PC-3 (cell line): ENCODE data around the gene OSBPL2. TPM values are rescaled to one million over a fixed set of nuclear protein-coding genes. Genes with fewer than 3 reads are reported as not detected.
A peak's percentile ranks its signal among the peaks of the same experiment; 100 is the strongest.

Experiments
- ATAC-seq: fragments of 200-7000 bp; cut with Tn5 transposase; 2 replicates; pipeline ENCODE4 v1.9.1; 2020; ENCODE audit warnings: mild to moderate bottlenecking, moderate library complexity
- BruUV-seq: library from RNA; stranded (reverse); fragments of 400-500 nt; replicated peaks from 2 replicates; lab custom pipeline; 2021; lab: Mats Ljungman, UMichigan
- CTCF ChIA-PET: fragments of 300-600 bp; sonication (Branson Sonifier 250); formaldehyde crosslinking; loops from one replicate; lab custom pipeline; 2022; ENCODE audit warnings: antibody characterized with exemption; lab: Charles Lee
- POLR2A ChIA-PET: fragments of 300-600 bp; sonication (Branson Sonifier 250); formaldehyde crosslinking; loops from one replicate; lab custom pipeline; 2022; ENCODE audit warnings: antibody characterized with exemption; ENCODE audit not compliant: unreplicated experiment; lab: Charles Lee
- DNase-seq: peaks from one replicate; pipeline ENCODE4 v3.0.0-alpha.2; 2015
- H2AFZ ChIP-seq: fragments of 300-600 bp; sonication (generic); 2 replicates; pipeline ENCODE4 v1.6.0; 2016; ENCODE audit warnings: antibody characterized with exemption, low read length
- H3F3A ChIP-seq: fragments of 300-600 bp; sonication (generic); one replicate; pipeline ENCODE4 v1.6.0; 2017; ENCODE audit warnings: antibody characterized with exemption, low read length, control low read depth, mild to moderate bottlenecking; ENCODE audit not compliant: unreplicated experiment
- H3K27ac ChIP-seq: fragments of 300-600 bp; sonication (generic); 2 replicates; pipeline ENCODE4 v1.5.1; 2016; ENCODE audit warnings: mild to moderate bottlenecking, low read length
- H3K27me3 ChIP-seq: fragments of 300-600 bp; sonication (generic); 2 replicates; pipeline ENCODE4 v1.6.1; 2016; ENCODE audit warnings: low read length, mixed read lengths
- H3K36me3 ChIP-seq: fragments of 300-600 bp; sonication (generic); 2 replicates; pipeline ENCODE4 v1.6.1; 2016; ENCODE audit warnings: low read depth, mixed run types, low read length, mixed read lengths
- H3K4me1 ChIP-seq: fragments of 300-600 bp; sonication (generic); 2 replicates; pipeline ENCODE4 v1.5.1; 2016; ENCODE audit warnings: low read length; ENCODE audit not compliant: insufficient read depth
- H3K4me2 ChIP-seq: fragments of 300-600 bp; sonication (generic); 2 replicates; pipeline ENCODE4 v1.6.0; 2016; ENCODE audit warnings: low read length
- H3K4me3 ChIP-seq: fragments of 300-600 bp; sonication (generic); 2 replicates; pipeline ENCODE4 v1.5.1; 2016; ENCODE audit warnings: mild to moderate bottlenecking, low read length, mixed read lengths
- H3K79me2 ChIP-seq: fragments of 300-600 bp; sonication (generic); 2 replicates; pipeline ENCODE4 v1.6.1; 2017; ENCODE audit warnings: low read length, mixed read lengths
- H3K9ac ChIP-seq: fragments of 300-600 bp; sonication (generic); 2 replicates; pipeline ENCODE4 v1.6.0; 2016; ENCODE audit warnings: mild to moderate bottlenecking, low read length
- H3K9me2 ChIP-seq: fragments of 300-600 bp; sonication (generic); replicated peaks from 2 replicates; pipeline ENCODE4 v1.6.1; 2016; ENCODE audit warnings: mixed run types, low read length, mixed read lengths
- H3K9me3 ChIP-seq: fragments of 300-600 bp; sonication (generic); 2 replicates; pipeline ENCODE4 v1.6.1; 2016; ENCODE audit warnings: low read length, mixed read lengths
- H4K20me1 ChIP-seq: fragments of 300-600 bp; sonication (generic); 2 replicates; pipeline ENCODE4 v1.6.1; 2016; ENCODE audit warnings: low read length, mixed read lengths
- EZH2 ChIP-seq: fragments of 300-600 bp; sonication (generic); IDR thresholded peaks from one replicate; pipeline ENCODE4 v1.6.1; 2017; ENCODE audit warnings: antibody characterized with exemption, mild to moderate bottlenecking, low read length; ENCODE audit not compliant: unreplicated experiment
- EZH2phosphoT487 ChIP-seq: fragments of 300-600 bp; sonication (generic); IDR thresholded peaks from 2 replicates; pipeline ENCODE4 v1.6.1; 2018; ENCODE audit warnings: mild to moderate bottlenecking, antibody characterized with exemption, low read length, borderline replicate concordance
- intact Hi-C: fragments of 100-400 bp; cut with micrococcal nuclease; formaldehyde crosslinking; loops from 2 replicates; pipeline ENCODE4 v1.9.0; 2023
- total RNA-seq: library from RNA; depleted of rRNA; stranded (reverse); fragments of >200 nt; gene quantifications from 2 replicates; pipeline ENCODE4 v1.2.3, GENCODE V29; 2014
- TF ChIP-seq, protein P1 (sequence below): fragments of 300-600 bp; sonication (generic); conservative IDR thresholded peaks from 2 replicates; pipeline ENCODE4 v1.5.1; 2017; ENCODE audit warnings: antibody characterized with exemption, low read depth, mild to moderate bottlenecking, low read length

Gene OSBPL2
- total RNA-seq, 1 experiment from 2014 or later = 39.7 TPM

- Histone ChIP-seq H4K20me1 (no peaks in the 10 kb centered on the region), H3K4me3 (no peak overlapping the region), H3K4me1 (peaks cover 4% of the 10 kb centered on the region; the same call in 1 of the 2 replicates), H3K36me3 (no peaks in the 10 kb centered on the region), H3K4me2 (no peak overlapping the region), H3K79me2 (no peaks in the 10 kb centered on the region), H3K27ac (no peak overlapping the region), H3K9ac (no peak overlapping the region), H2AFZ (no peak overlapping the region), H3K9me3 (no peaks in the 10 kb centered on the region), H3K9me2 (no peaks in the 10 kb centered on the region), H3F3A (no peaks in the 10 kb centered on the region), H3K27me3 (peaks cover 4% of the 10 kb centered on the region; the same call in 1 of the 2 replicates)
- intact Hi-C loops = no loop called here
- ChIA-PET CTCF (no interaction called here), POLR2A (no interaction called here)
- no TSS peak for BruUV-seq
- ATAC-seq (0 out of 2 replicates have a peak, but pooled peaks have one; percentile 9), DNase-seq (no peak)
- no peak for TF ChIP-seq EZH2phosphoT487
- TF ChIP-seq, protein P1, sequence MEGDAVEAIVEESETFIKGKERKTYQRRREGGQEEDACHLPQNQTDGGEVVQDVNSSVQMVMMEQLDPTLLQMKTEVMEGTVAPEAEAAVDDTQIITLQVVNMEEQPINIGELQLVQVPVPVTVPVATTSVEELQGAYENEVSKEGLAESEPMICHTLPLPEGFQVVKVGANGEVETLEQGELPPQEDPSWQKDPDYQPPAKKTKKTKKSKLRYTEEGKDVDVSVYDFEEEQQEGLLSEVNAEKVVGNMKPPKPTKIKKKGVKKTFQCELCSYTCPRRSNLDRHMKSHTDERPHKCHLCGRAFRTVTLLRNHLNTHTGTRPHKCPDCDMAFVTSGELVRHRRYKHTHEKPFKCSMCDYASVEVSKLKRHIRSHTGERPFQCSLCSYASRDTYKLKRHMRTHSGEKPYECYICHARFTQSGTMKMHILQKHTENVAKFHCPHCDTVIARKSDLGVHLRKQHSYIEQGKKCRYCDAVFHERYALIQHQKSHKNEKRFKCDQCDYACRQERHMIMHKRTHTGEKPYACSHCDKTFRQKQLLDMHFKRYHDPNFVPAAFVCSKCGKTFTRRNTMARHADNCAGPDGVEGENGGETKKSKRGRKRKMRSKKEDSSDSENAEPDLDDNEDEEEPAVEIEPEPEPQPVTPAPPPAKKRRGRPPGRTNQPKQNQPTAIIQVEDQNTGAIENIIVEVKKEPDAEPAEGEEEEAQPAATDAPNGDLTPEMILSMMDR = no peak
- TF ChIP-seq EZH2 = no peak
Measured at GRCh38 chr20:62227591-62227976, 10.7 kb upstream of the OSBPL2 start.

DNA sequence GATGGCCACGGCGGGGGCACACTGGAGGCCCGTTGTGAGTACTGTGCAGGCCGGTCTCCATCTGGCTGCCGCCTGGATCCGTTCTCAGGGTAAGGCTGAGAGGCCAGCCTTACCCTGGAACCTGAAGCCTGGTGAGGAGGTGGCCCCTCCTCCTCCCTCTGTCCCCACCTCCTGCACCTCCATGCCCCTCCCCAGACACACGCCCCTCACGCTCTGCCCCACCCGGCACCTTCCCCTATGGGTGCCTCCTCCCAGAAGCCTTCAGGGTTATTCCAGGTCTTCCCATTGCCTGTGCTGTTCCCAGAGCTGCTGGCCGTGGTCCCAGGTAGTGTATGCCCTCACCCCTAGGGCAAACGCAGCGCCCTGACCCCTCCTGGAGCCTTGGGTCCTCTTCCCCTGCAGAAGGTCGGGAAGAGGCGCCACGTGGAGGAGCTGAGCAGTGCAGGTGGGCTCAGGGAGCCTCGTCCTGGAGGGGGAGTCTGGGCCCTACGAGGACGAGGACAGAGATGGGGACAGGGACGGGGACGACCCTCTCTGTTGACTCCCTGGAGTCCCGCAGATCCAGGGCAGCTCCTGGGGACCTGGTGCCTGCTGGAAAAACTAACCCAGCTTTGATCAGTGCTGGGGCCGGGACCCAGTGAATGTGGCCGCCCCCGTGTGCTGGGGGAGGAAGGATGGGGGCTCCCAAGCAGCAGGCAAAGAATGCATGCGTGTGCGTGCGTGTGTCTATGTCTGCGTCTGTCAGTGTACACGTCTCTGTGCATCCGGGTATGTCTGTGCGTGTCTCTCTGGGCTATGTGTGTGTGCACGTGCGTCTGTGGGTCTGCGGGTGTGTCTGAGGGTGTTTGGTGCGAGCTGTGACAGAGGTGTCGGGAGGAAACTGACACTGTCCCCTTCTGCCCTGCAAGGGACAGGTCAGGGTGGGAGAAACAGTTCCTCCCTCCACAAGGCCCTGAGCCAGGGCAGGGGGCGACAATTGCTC is 10.1 kb upstream of the OSBPL2 start:
- BruUV-seq = no TSS peak
- Histone ChIP-seq H4K20me1 (no peaks in the 10 kb centered on the region), H3K9me3 (no peaks in the 10 kb centered on the region), H3K9me2 (no peaks in the 10 kb centered on the region), H2AFZ (no peak overlapping the region), H3K27ac (no peak overlapping the region), H3K4me1 (peaks cover 6% of the 10 kb centered on the region; the same call in 1 of the 2 replicates), H3K36me3 (no peaks in the 10 kb centered on the region), H3K4me3 (no peak overlapping the region), H3K4me2 (no peak overlapping the region), H3K79me2 (no peaks in the 10 kb centered on the region), H3K9ac (no peak overlapping the region), H3F3A (no peaks in the 10 kb centered on the region), H3K27me3 (peaks cover 4% of the 10 kb centered on the region; the same call in 1 of the 2 replicates)
- ATAC-seq (peak; percentile 33), DNase-seq (no peak)
- ChIA-PET CTCF (no interaction called here), POLR2A (no interaction called here)
- TF ChIP-seq, protein P1 = no peak
- no peak for TF ChIP-seq EZH2
- TF ChIP-seq EZH2phosphoT487 = no peak
- intact Hi-C loops = no loop called here
